ENCODE results near the gene SLC22A16.
"Not testable (repeated sequence)": the region's sequence is repeated elsewhere in the genome, so short reads cannot be mapped to it uniquely, and the experiment has no call there.

DNA sequence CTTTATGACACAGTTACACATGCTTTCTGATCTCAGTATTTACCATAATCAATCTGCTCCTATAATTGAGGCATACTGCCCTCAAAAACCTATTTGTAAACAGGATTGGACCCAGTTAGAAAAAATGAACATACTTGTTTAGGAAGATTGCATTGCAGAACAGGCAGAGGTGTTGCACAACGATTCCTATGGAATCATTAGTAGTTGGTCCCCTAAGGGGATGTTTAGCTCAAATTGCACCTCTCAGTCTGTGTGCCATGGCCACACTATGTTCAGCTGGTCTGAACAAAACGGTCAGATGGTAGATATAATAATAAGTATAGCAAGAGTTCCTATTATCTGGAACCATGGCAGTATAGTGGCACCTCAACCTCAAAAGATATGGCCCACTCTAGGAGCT lies 28.5 kb upstream of the SLC22A16 start:
- TF ChIP-seq CTCF (IDR thresholded peaks at IDR 0.05 in 8 of 11, conservative IDR thresholded peaks at IDR 0.05 in 3 of 11); POLR2A (IDR thresholded peaks at IDR 0.05); POLR2AphosphoS5 (IDR thresholded peaks at IDR 0.05): not testable (repeated sequence)
